HepG2 (cell line): ENCODE data around the gene TMEM223. TPM values are rescaled to one million over a fixed set of nuclear protein-coding genes. Genes with fewer than 3 reads are reported as not detected.
A peak's percentile ranks its signal among the peaks of the same experiment; 100 is the strongest.

ENCODE experiments used
- ELF3 ChIP-seq: IDR thresholded peaks from 2 replicates; pipeline ENCODE4 v1.6.1; 2016; ENCODE audit warnings: missing genetic modification reagents, missing compliant biosample characterization
- FOXA3 ChIP-seq: IDR thresholded peaks from 2 replicates; pipeline ENCODE4 v1.6.1; 2016; ENCODE audit warnings: missing genetic modification reagents, missing compliant biosample characterization
- FOXK1 ChIP-seq: sonication (generic); formaldehyde crosslinking; IDR thresholded peaks from 2 replicates; pipeline ENCODE4 v1.4.0; 2020; ENCODE audit warnings: low read depth, missing genetic modification reagents, borderline replicate concordance
- HNRNPK ChIP-seq: fragments of 200-400 bp; formaldehyde crosslinking; IDR thresholded peaks from 2 replicates; pipeline ENCODE4 v1.6.1; 2018; ENCODE audit warnings: low read length, low read depth, moderate library complexity, mild to moderate bottlenecking; ENCODE audit not compliant: poor library complexity, severe bottlenecking
- MXI1 ChIP-seq: IDR thresholded peaks from 3 replicates; pipeline ENCODE4 v1.6.1; 2012; ENCODE audit warnings: low read depth, low read length, inconsistent platforms, borderline replicate concordance
- NCOA1 ChIP-seq: sonication (generic); formaldehyde crosslinking; IDR thresholded peaks from 2 replicates; pipeline ENCODE4 v1.9.0; 2021; ENCODE audit warnings: missing genetic modification reagents
- NR2C2 ChIP-seq: sonication (generic); formaldehyde crosslinking; IDR thresholded peaks from 2 replicates; pipeline ENCODE4 v1.4.0; 2020; ENCODE audit warnings: missing genetic modification reagents, mild to moderate bottlenecking, moderate library complexity, borderline replicate concordance
- SAP130 ChIP-seq: IDR thresholded peaks from 2 replicates; pipeline ENCODE4 v1.6.1; 2016; ENCODE audit warnings: low read depth
- SATB2 ChIP-seq: sonication (generic); formaldehyde crosslinking; IDR thresholded peaks from 2 replicates; pipeline ENCODE4 v1.5.0; 2020; ENCODE audit warnings: missing genetic modification reagents
- SNAI1 ChIP-seq: sonication (generic); formaldehyde crosslinking; IDR thresholded peaks from 2 replicates; pipeline ENCODE4 v1.5.0; 2020; ENCODE audit warnings: mild to moderate bottlenecking, missing genetic modification reagents, borderline replicate concordance
- WIZ ChIP-seq: sonication (generic); formaldehyde crosslinking; IDR thresholded peaks from 2 replicates; pipeline ENCODE4 v1.5.1; 2020; ENCODE audit warnings: mild to moderate bottlenecking, missing genetic modification reagents
- ZBTB1 ChIP-seq: sonication (generic); formaldehyde crosslinking; IDR thresholded peaks from 2 replicates; pipeline ENCODE4 v1.4.0; 2020; ENCODE audit warnings: missing genetic modification reagents, borderline replicate concordance
- ZFAT ChIP-seq: sonication (generic); formaldehyde crosslinking; conservative IDR thresholded peaks from 2 replicates; pipeline ENCODE4 v1.8.1; 2023; ENCODE audit warnings: missing genetic modification reagents, inconsistent platforms
- ZKSCAN1 ChIP-seq: fragments of 150-350 bp; IDR thresholded peaks from 2 replicates; pipeline ENCODE4 v1.6.1; 2014; ENCODE audit warnings: low read length
- ZMYM2 ChIP-seq: sonication (generic); formaldehyde crosslinking; IDR thresholded peaks from 2 replicates; pipeline ENCODE4 v1.8.0; 2022; ENCODE audit warnings: mild to moderate bottlenecking, missing genetic modification reagents
- ZNF446 ChIP-seq: sonication (generic); formaldehyde crosslinking; IDR thresholded peaks from 2 replicates; pipeline ENCODE4 v1.5.0; 2020; ENCODE audit warnings: mild to moderate bottlenecking, missing genetic modification reagents
- ZNF766 ChIP-seq: sonication (generic); formaldehyde crosslinking; IDR thresholded peaks from 2 replicates; pipeline ENCODE4 v1.5.0; 2020; ENCODE audit warnings: missing genetic modification reagents, borderline replicate concordance
- polyA plus RNA-seq, 8 experiments: library from polyadenylated mRNA; depleted of rRNA in 3 of 8; stranded (reverse) in 7 of 8; unstranded in 1 of 8; fragments of >200 nt; fragmentation: Illumina TruSeq in 4 of 8; extraction: Trizol in 4 of 8; gene quantifications; 2 replicates each; pipeline versions ENCODE4 v1.2.1 to v1.2.3, GENCODE V29; 2011 to 2016; ENCODE audit warnings: low read depth in 4 of 8, missing spikeins in 1 of 8, mixed read lengths in 1 of 8; ENCODE audit not compliant: insufficient read depth in 1 of 8
- total RNA-seq, 5 experiments: library from RNA; depleted of rRNA; stranded (reverse); fragments of >200 nt; fragmentation: Illumina TruSeq; extraction: Trizol; gene quantifications; 2 replicates each; pipeline ENCODE4 v1.2.3, GENCODE V29; 2016; ENCODE audit warnings: low read depth in 1 of 5
- TF ChIP-seq, protein P1 (sequence below): sonication (generic); formaldehyde crosslinking; IDR thresholded peaks from 2 replicates; pipeline ENCODE4 v1.4.0; 2020; ENCODE audit warnings: missing genetic modification reagents
- TF ChIP-seq, protein P2 (sequence below): sonication (generic); formaldehyde crosslinking; IDR thresholded peaks from 2 replicates; pipeline ENCODE4 v1.4.0; 2020; ENCODE audit warnings: mild to moderate bottlenecking, missing genetic modification reagents, borderline replicate concordance
- TF ChIP-seq, protein P3 (sequence below): sonication (generic); formaldehyde crosslinking; IDR thresholded peaks from 2 replicates; pipeline ENCODE4 v1.8.0; 2022; ENCODE audit warnings: missing genetic modification reagents, mild to moderate bottlenecking, inconsistent platforms, borderline replicate concordance
- TF ChIP-seq, protein P4 (sequence below): sonication (generic); formaldehyde crosslinking; IDR thresholded peaks from 2 replicates; pipeline ENCODE4 v1.5.0; 2020; ENCODE audit warnings: missing genetic modification reagents, mild to moderate bottlenecking, borderline replicate concordance

Gene TMEM223
- total and polyA plus RNA-seq, 2 of the 13 experiments (the other 11 are each of a cell fraction or from before 2014, with no cell fraction given), result 19.5 to 24.9 TPM

DNA sequence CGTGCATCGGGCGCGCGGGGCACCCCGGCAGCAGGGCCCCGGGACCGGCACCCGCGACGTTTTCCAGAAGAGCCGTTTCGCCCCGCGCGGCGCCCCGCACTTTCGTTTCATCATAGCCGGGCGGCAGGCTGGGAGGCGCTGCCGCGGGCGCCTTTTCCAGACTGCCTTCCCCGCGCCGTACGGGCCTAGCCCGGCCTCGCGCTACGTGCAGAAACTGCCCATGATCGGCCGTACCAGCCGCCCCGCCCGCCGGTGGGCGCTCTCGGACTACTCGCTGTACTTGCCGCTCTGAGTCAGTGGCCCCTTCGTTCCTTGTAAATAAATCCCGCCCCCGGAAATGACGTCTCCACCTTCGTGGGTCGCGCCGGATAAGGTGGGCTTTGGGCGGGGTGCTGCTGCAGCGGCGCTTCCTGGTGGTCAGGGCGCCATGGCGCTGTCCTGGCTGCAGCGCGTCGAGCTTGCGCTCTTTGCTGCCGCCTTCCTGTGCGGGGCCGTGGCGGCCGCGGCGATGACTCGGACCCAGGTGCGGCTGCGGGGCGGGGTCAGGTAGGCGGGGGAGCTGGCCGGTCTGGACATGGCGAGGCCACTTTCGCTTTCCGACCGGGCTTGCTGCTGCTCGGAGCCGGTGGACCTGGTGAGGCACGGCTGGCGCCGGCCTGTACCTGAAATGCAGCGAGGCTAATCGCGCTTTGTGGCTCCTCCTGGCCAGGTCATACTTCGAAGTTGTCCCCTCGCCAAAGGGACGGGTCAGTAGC lies 4.6 kb downstream of the TMEM223 start, which contains the start of gene TMEM179B (continued):
- TF ChIP-seq, protein P1, sequence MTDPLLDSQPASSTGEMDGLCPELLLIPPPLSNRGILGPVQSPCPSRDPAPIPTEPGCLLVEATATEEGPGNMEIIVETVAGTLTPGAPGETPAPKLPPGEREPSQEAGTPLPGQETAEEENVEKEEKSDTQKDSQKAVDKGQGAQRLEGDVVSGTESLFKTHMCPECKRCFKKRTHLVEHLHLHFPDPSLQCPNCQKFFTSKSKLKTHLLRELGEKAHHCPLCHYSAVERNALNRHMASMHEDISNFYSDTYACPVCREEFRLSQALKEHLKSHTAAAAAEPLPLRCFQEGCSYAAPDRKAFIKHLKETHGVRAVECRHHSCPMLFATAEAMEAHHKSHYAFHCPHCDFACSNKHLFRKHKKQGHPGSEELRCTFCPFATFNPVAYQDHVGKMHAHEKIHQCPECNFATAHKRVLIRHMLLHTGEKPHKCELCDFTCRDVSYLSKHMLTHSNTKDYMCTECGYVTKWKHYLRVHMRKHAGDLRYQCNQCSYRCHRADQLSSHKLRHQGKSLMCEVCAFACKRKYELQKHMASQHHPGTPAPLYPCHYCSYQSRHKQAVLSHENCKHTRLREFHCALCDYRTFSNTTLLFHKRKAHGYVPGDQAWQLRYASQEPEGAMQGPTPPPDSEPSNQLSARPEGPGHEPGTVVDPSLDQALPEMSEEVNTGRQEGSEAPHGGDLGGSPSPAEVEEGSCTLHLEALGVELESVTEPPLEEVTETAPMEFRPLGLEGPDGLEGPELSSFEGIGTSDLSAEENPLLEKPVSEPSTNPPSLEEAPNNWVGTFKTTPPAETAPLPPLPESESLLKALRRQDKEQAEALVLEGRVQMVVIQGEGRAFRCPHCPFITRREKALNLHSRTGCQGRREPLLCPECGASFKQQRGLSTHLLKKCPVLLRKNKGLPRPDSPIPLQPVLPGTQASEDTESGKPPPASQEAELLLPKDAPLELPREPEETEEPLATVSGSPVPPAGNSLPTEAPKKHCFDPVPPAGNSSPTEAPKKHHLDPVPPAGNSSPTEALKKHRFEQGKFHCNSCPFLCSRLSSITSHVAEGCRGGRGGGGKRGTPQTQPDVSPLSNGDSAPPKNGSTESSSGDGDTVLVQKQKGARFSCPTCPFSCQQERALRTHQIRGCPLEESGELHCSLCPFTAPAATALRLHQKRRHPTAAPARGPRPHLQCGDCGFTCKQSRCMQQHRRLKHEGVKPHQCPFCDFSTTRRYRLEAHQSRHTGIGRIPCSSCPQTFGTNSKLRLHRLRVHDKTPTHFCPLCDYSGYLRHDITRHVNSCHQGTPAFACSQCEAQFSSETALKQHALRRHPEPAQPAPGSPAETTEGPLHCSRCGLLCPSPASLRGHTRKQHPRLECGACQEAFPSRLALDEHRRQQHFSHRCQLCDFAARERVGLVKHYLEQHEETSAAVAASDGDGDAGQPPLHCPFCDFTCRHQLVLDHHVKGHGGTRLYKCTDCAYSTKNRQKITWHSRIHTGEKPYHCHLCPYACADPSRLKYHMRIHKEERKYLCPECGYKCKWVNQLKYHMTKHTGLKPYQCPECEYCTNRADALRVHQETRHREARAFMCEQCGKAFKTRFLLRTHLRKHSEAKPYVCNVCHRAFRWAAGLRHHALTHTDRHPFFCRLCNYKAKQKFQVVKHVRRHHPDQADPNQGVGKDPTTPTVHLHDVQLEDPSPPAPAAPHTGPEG, result peak; percentile 61; the same call in 1 of the 2 replicates
- TF ChIP-seq HNRNPK (peak; percentile 74), ZMYM2 (CRISPR knock-in tag) (peak; percentile 78; the same call in 1 of the 2 replicates), ELF3 (CRISPR knock-in tag) (peak; percentile 97), SATB2 (no peak), ZBTB1 (CRISPR knock-in tag) (no peak), FOXA3 (CRISPR knock-in tag) (peak; percentile 90), NR2C2 (peak; percentile 91), ZNF766 (CRISPR knock-in tag) (peak; percentile 72; the same call in 1 of the 2 replicates), SAP130 (CRISPR knock-in tag) (peak; percentile 96), NCOA1 (peak; percentile 88), ZNF446 (peak; percentile 81), MXI1 (peak; percentile 86; the same call in 1 of the 3 replicates), SNAI1 (CRISPR knock-in tag) (0 out of 2 replicates have a peak, but pooled peaks have one; percentile 18), FOXK1 (CRISPR knock-in tag) (peak; percentile 93; the same call in 1 of the 2 replicates), ZKSCAN1 (no peak), ZFAT (CRISPR knock-in tag) (no peak), WIZ (peak; percentile 87)
- TF ChIP-seq, protein P2, sequence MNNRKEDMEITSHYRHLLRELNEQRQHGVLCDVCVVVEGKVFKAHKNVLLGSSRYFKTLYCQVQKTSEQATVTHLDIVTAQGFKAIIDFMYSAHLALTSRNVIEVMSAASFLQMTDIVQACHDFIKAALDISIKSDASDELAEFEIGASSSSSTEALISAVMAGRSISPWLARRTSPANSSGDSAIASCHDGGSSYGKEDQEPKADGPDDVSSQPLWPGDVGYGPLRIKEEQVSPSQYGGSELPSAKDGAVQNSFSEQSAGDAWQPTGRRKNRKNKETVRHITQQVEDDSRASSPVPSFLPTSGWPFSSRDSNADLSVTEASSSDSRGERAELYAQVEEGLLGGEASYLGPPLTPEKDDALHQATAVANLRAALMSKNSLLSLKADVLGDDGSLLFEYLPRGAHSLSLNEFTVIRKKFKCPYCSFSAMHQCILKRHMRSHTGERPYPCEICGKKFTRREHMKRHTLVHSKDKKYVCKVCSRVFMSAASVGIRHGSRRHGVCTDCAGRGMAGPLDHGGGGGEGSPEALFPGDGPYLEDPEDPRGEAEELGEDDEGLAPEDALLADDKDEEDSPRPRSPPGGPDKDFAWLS (CRISPR knock-in tag), result no peak
- TF ChIP-seq, protein P3, sequence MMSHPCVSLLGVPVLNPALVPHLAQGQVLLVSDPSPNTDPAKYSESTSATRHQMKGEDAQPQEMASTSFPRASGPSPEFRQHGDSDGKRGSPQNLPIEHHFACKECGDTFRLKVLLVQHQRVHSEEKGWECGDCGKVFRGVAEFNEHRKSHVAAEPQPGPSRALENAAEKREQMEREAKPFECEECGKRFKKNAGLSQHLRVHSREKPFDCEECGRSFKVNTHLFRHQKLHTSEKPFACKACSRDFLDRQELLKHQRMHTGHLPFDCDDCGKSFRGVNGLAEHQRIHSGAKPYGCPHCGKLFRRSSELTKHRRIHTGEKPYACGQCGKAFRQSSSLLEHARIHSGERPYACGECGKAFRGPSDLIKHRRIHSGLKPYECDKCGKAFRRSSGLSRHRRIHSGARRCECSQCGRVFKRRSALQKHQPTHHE (CRISPR knock-in tag), result peak; percentile 89; the same call in 1 of the 2 replicates
- TF ChIP-seq, protein P4, sequence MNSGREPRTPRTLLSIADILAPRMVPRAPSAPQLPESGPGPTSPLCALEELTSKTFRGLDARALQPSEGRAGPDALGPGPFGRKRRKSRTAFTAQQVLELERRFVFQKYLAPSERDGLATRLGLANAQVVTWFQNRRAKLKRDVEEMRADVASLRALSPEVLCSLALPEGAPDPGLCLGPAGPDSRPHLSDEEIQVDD, result no peak
